Heart left ventricle (tissue), 16 donors: ENCODE results near the gene LRRC53. TPM values are rescaled to one million over a fixed set of nuclear protein-coding genes. Genes with fewer than 3 reads are reported as not detected.
A peak's percentile ranks its signal among the peaks of the same experiment; 100 is the strongest.

Experiments
- ATAC-seq, 4 donors: fragments of 200-7000 bp; cut with Tn5 transposase; one replicate each; pipeline ENCODE4 v1.9.1; 2020 to 2022; ENCODE audit warnings: moderate library complexity in 4 of 4, mild to moderate bottlenecking in 3 of 4, moderate number of reproducible peaks in 1 of 4
- DNase-seq, 5 donors: peaks; one replicate each; pipeline ENCODE4 v3.0.0-alpha.2; 2020
- H3K27ac ChIP-seq, 12 donors: fragments of 200-600 bp; sonication (generic) in 4 of 12; one replicate each; pipeline versions ENCODE4 v1.5.0 to v1.8.0; 2016 to 2022; ENCODE audit warnings: mild to moderate bottlenecking in 2 of 12
- H3K27me3 ChIP-seq, 9 donors: fragments of 200-600 bp; sonication (generic) in 2 of 9; one replicate each; pipeline versions ENCODE4 v1.5.1 to v1.8.0; 2016 to 2022; ENCODE audit warnings: mild to moderate bottlenecking in 3 of 9
- H3K36me3 ChIP-seq, 9 donors: fragments of 200-600 bp; sonication (generic) in 2 of 9; one replicate each; pipeline versions ENCODE4 v1.5.0 to v1.8.0; 2018 to 2022; ENCODE audit warnings: mild to moderate bottlenecking in 2 of 9
- H3K4me1 ChIP-seq, 12 donors: fragments of 200-600 bp; sonication (generic) in 4 of 12; one replicate each; pipeline versions ENCODE4 v1.5.0 to v1.8.0; 2016 to 2022; ENCODE audit warnings: mild to moderate bottlenecking in 3 of 12
- H3K4me3 ChIP-seq, 12 donors: fragments of 200-600 bp; sonication (generic) in 4 of 12; one replicate each; pipeline versions ENCODE4 v1.5.0 to v1.8.0; 2017 to 2022; ENCODE audit warnings: mild to moderate bottlenecking in 9 of 12, moderate library complexity in 4 of 12
- H3K9me3 ChIP-seq, 12 donors: fragments of 200-600 bp; sonication (generic) in 4 of 12; one replicate each; pipeline versions ENCODE4 v1.5.0 to v1.8.0; 2016 to 2022; ENCODE audit warnings: mild to moderate bottlenecking in 1 of 12
- POLR2A ChIP-seq, 2 donors: fragments of 450-650 bp; IDR thresholded peaks; one replicate each; pipeline ENCODE4 v1.6.1; 2017; ENCODE audit warnings: antibody characterized with exemption in 2 of 2, mild to moderate bottlenecking in 2 of 2, moderate library complexity in 2 of 2
- WGBS, 4 donors: extraction: QIAGEN DNeasy Blood & Tissue Kit in 2 of 4; methylation state at CpG; one replicate each; pipeline versions ENCODE4 v1.1.5 to v1.1.7; 2013 to 2018; 5-methylcytosine and 5-hydroxymethylcytosine counted together
- intact Hi-C, 10 donors: fragments of 100-400 bp; cut with DNase I; formaldehyde crosslinking; loops; one replicate each; pipeline versions ENCODE4 v1.11.1 to v1.14.2; 2022
- long read RNA-seq, 3 donors: library from polyadenylated mRNA; unstranded; transcript quantifications; one replicate each; pipeline ENCODE4 v2.0.0, GENCODE V29; 2020 to 2021
- polyA plus RNA-seq, 2 donors: library from polyadenylated mRNA; stranded (reverse); fragments of 200-250 nt; gene quantifications; one replicate each; pipeline ENCODE4 v1.2.3, GENCODE V29; 2013
- total RNA-seq, 9 donors: library from RNA; depleted of rRNA in 2 of 9; stranded (reverse); fragments of >200 nt in 2 of 9; fragmentation: NEBNext Ultra II Directional in 3 of 9; extraction: Animal tissue kit (Norgen Biotek cat#: 25700) in 3 of 9; gene quantifications; one replicate each; pipeline versions ENCODE4 v1.1.0 to v1.2.4, GENCODE V29; 2016 to 2023
- TF ChIP-seq, protein P1 (sequence below), 12 donors: fragments of 200-600 bp; sonication (generic) in 4 of 12; IDR thresholded peaks; one replicate each; pipeline versions ENCODE4 v1.5.0 to v1.8.0; 2018 to 2022; ENCODE audit warnings: antibody characterized with exemption in 12 of 12, mild to moderate bottlenecking in 5 of 12
- donor health status: ischemic (EF 13 %, LVEDD 7.1; RV severe dilation, severe dysfunction).
- donor health status: healthy with polysubstance abuse.
- donor health status: DM: no; HTN: yes; CAD: no.
- donor health status: DM: no; HTN: no; CAD: no.
- donor health status: ischemic (EF 25% LVEDD 6.9; RV normal size, moderate dysfunction).
- donor health status: ischemic (EF 25% LVEDD 5.7; RV mildly dilated, moderate dysfunction).
- donor health status: healthy.
- donor health status: DM: yes; HTN: yes; CAD: no.
- donor health status: ischemic (EF 35%, LVEDD 5.7; RV mildly dilated, moderate dysfunction).
- donor health status: nonischemic (EF 11% LVEDD 7.7; RV severe dilation, severe dysfunction).
- donor health status: DM: yes; HTN: yes; CAD: no.
- donor health status: PGD.
- donor health status: ischemic (EF 29% LVEDD 5.4; RV normal size, mild dysfunction).
- donor health status: nonischemic (EF 23%, LVEDD 6.1; RV moderate dilation, normal function).

Gene LRRC53
- under 1 TPM in 2 of 9 donors, not detected in 7; 0.06 to 0.09 TPM for total RNA-seq
- polyA plus RNA-seq: under 1 TPM in 1 of 2 donors, not detected in 1; 0.04 TPM
- long read RNA-seq, donor 1, partial matches to known transcripts: 0 of 1 reads
- long read RNA-seq, donor 1, other reads (novel, unspliced or antisense): 1 of 1 reads
- long read RNA-seq, donor 2: 0 reads
- long read RNA-seq, donor 3: 0 reads

DNA sequence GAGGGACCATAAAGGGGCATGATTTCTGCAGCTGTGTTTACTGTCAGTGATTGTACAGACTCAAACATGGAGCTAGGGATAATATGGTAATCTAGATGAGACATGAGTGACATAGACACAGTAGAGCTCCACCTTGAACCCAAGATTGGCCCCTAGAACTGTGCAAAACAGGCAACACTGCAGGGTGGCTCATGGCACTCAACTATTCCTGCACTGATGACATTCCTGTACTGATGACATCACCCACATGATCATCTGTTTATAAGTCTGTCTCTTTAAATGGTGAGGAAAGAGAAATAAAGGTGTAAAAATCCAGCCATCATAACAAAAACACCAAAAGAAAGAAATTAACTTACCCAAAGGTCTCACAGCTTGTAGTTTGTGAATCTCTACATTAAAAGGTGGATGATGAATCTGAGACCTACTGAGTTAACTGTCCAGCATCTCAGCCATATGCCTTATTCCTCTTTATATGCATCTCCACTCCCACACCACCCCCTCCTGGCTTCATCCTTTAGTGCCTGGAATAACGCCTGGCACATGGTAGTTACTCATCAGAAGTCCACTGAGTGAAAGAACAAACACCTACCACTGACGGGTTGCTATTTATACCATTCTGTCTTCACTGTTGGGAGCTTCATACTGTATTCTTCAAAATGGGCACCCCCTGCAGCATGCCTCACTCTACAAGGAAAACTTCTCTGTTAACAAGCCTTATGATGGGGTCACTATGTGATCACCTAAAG lies at the start of gene LRRC53:
Gene LRRC53 (minus strand): TSS at position 442 of the 746 bp plus-strand sequence. CDS start 29,262 bp downstream, outside the sequence.
- TF ChIP-seq, protein P1, sequence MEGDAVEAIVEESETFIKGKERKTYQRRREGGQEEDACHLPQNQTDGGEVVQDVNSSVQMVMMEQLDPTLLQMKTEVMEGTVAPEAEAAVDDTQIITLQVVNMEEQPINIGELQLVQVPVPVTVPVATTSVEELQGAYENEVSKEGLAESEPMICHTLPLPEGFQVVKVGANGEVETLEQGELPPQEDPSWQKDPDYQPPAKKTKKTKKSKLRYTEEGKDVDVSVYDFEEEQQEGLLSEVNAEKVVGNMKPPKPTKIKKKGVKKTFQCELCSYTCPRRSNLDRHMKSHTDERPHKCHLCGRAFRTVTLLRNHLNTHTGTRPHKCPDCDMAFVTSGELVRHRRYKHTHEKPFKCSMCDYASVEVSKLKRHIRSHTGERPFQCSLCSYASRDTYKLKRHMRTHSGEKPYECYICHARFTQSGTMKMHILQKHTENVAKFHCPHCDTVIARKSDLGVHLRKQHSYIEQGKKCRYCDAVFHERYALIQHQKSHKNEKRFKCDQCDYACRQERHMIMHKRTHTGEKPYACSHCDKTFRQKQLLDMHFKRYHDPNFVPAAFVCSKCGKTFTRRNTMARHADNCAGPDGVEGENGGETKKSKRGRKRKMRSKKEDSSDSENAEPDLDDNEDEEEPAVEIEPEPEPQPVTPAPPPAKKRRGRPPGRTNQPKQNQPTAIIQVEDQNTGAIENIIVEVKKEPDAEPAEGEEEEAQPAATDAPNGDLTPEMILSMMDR (IDR thresholded peaks at IDR 0.05): peak in 2 of 12 donors; percentile 21 to 26
- TF ChIP-seq POLR2A (IDR thresholded peaks at IDR 0.05): no peak
- Histone ChIP-seq H3K27me3 (no peaks in the 10 kb centered on the region), H3K4me1 (peaks cover 0 to 10% (median 0%) of the 10 kb centered on the region in 12 donors), H3K4me3 (no peak within 1 kb of the TSS), H3K36me3 (peaks cover 0 to 4% (median 0%) of the 10 kb centered on the region in 9 donors), H3K9me3 (no peaks in the 10 kb centered on the region), H3K27ac (peak within 1 kb of the TSS in 1 of 12 donors; percentile 37)
- DNase-seq (no peak), ATAC-seq (peak; percentile 82 to 96 (median 88))
- 23 to 37% (median 30%) methylated on average over 2 of the region's 2 CpGs for WGBS, 4 donors
- intact Hi-C loops: no loop called here

GRCh38 chr1:74549932-74550331 lies 37.5 kb upstream of the LRRC53 start:
- ATAC-seq (no peak), DNase-seq (no peak)
- Histone ChIP-seq H3K27ac (no peak overlapping the region), H3K4me3 (no peak overlapping the region), H3K27me3 (no peaks in the 10 kb centered on the region), H3K4me1 (no peaks in the 10 kb centered on the region), H3K36me3 (peaks cover 0 to 3% (median 0%) of the 10 kb centered on the region in 9 donors), H3K9me3 (no peaks in the 10 kb centered on the region)
- TF ChIP-seq, protein P1 (IDR thresholded peaks at IDR 0.05): no peak
- TF ChIP-seq POLR2A (IDR thresholded peaks at IDR 0.05): no peak
- WGBS, 4 donors: 86 to 92% (median 89%) methylated on average over 2 of the region's 2 CpGs
- intact Hi-C loops: no loop called here

DNA sequence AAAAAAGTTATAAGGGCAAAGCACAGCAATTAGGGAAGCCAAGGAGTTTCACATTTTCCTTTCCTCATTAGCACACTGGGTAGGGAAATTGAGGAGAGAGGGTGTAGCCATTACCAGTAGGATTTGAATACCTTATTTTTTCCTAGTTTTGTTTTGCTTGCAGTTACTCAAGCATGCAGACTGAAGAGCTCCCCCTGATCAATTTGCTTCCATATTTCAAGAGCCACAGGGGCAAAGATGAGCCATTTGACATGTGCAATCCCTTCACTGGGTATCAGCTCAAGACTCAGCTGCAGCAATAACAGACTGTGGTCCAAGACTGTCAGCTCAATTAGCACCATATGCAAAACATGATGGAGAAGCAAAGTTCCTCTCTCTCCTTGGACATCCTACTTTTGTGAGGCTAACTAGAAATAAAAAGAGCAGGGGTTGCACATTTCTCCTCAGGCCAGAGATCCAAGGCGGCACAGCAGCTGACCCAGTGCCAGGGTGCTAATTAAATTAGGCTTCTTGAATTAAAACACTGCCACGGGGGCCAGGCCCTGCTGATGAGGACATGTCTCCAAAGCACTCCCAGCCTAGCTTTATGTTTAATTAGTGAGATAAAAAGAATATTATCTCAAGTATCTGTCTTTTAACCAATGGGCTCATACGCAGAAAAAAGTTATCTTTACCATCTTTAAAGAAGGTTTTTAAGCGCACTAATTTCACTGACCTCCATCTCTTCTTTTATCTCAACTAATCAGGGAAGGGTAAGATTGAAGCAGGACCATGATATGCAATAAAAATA lies 36.7 kb upstream of the LRRC53 start:
- TF ChIP-seq, protein P1 (IDR thresholded peaks at IDR 0.05): no peak
- TF ChIP-seq POLR2A (IDR thresholded peaks at IDR 0.05): no peak
- Histone ChIP-seq H3K27ac (no peak overlapping the region), H3K27me3 (no peaks in the 10 kb centered on the region), H3K9me3 (no peaks in the 10 kb centered on the region), H3K36me3 (peaks cover 0 to 3% (median 0%) of the 10 kb centered on the region in 9 donors), H3K4me3 (no peak overlapping the region), H3K4me1 (no peaks in the 10 kb centered on the region)
- 64 to 71% (median 68%) methylated on average over 4 of the region's 4 CpGs for WGBS, 4 donors
- DNase-seq: no peak
- no peak for ATAC-seq
- intact Hi-C loops: no loop called here

DNA sequence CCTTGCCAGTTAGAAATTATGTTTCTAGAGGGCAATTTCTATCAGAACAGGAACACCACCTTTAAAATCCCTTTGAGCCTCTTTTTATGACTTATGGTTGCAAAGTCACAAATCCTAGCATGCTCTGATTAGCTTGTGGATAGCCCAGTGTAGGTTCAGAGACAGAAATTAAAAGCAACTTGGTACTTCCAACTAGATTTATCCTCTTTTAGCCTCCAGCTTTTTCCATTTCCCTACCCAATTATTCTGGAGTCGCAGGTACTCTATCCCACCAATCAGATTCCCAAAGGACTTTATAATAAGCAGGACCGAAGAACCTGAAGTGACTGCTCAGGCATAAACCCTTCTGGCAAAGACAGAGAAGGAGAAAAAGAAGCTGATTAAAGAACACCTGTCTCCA lies 33.4 kb upstream of the LRRC53 start:
- peaks cover 0 to 18% (median 0%) of the 10 kb centered on the region in 9 donors for H3K36me3 ChIP-seq
- WGBS, 4 donors: 87 to 92% (median 87%) methylated on average over 2 of the region's 2 CpGs
- H3K27ac ChIP-seq: no peak overlapping the region
- intact Hi-C loops: no loop called here
- H3K4me1 ChIP-seq: no peaks in the 10 kb centered on the region
- no peak for DNase-seq
- H3K4me3 ChIP-seq: no peak overlapping the region
- TF ChIP-seq POLR2A (IDR thresholded peaks at IDR 0.05): no peak
- TF ChIP-seq, protein P1 (IDR thresholded peaks at IDR 0.05): no peak
- H3K9me3 ChIP-seq: no peaks in the 10 kb centered on the region
- no peaks in the 10 kb centered on the region for H3K27me3 ChIP-seq
- ATAC-seq: no peak
